KOPT-K1 (cell line): Measurements from ENCODE around the gene TTYH1.

Source experiments
- H3K27ac ChIP-seq: fragments of 200-600 bp; sonication (generic); 2 replicates; pipeline ENCODE4 v1.5.1; 2016; ENCODE audit warnings: antibody characterized with exemption, mild to moderate bottlenecking, low read depth, low read length; ENCODE audit not compliant: poor library complexity, severe bottlenecking
- H3K36me3 ChIP-seq: fragments of 200-600 bp; sonication (generic); 2 replicates; pipeline ENCODE4 v1.5.1; 2017; ENCODE audit warnings: antibody characterized with exemption, mild to moderate bottlenecking, low read length, moderate library complexity; ENCODE audit not compliant: insufficient read depth
- H3K9me3 ChIP-seq: fragments of 200-600 bp; sonication (generic); 2 replicates; pipeline ENCODE4 v1.5.1; 2017; ENCODE audit warnings: antibody characterized with exemption, low read length, mild to moderate bottlenecking; ENCODE audit not compliant: insufficient read depth, poor library complexity, severe bottlenecking

TTYH1 gene

GRCh38 chr19:54425382-54425723 is 10.1 kb downstream of the TTYH1 start:
- H3K9me3 ChIP-seq: no peaks in the 10 kb centered on the region
- no peaks in the 10 kb centered on the region for H3K36me3 ChIP-seq
- no peak overlapping the region for H3K27ac ChIP-seq

- Histone ChIP-seq H3K36me3 (no peaks in the 10 kb centered on the region), H3K27ac (no peak overlapping the region), H3K9me3 (no peaks in the 10 kb centered on the region)
These were observed 11.1 kb downstream of the TTYH1 start for GRCh38 chr19:54426291-54426931.

- Histone ChIP-seq H3K27ac (no peak overlapping the region), H3K9me3 (no peaks in the 10 kb centered on the region), H3K36me3 (no peaks in the 10 kb centered on the region)
These were observed 12.3 kb downstream of the TTYH1 start for GRCh38 chr19:54427586-54427985.

- no peaks in the 10 kb centered on the region for H3K36me3 ChIP-seq
- no peak overlapping the region for H3K27ac ChIP-seq
- H3K9me3 ChIP-seq: no peaks in the 10 kb centered on the region
These were observed 13.3 kb downstream of the TTYH1 start for GRCh38 chr19:54428323-54429175.

- Histone ChIP-seq H3K27ac (no peak overlapping the region), H3K36me3 (no peaks in the 10 kb centered on the region), H3K9me3 (no peaks in the 10 kb centered on the region)
These were observed 13.9 kb downstream of the TTYH1 start for GRCh38 chr19:54429176-54429495.

- no peaks in the 10 kb centered on the region for H3K9me3 ChIP-seq
- peaks cover 4% of the 10 kb centered on the region; the same call in 1 of the 2 replicates for H3K36me3 ChIP-seq
- no peak overlapping the region for H3K27ac ChIP-seq
These were observed 14.4 kb downstream of the TTYH1 start for GRCh38 chr19:54429545-54430227.

GRCh38 chr19:54430306-54431254 is 15.3 kb downstream of the TTYH1 start:
- Histone ChIP-seq H3K36me3 (peaks cover 6% of the 10 kb centered on the region; the same call in 1 of the 2 replicates), H3K27ac (no peak overlapping the region), H3K9me3 (no peaks in the 10 kb centered on the region)

- Histone ChIP-seq H3K27ac (no peak overlapping the region), H3K36me3 (peaks cover 6% of the 10 kb centered on the region; the same call in 1 of the 2 replicates), H3K9me3 (no peaks in the 10 kb centered on the region)
These were observed 16.1 kb downstream of the TTYH1 start for GRCh38 chr19:54431255-54431838.

- Histone ChIP-seq H3K9me3 (no peaks in the 10 kb centered on the region), H3K27ac (no peak overlapping the region), H3K36me3 (peaks cover 6% of the 10 kb centered on the region; the same call in 1 of the 2 replicates)
These were observed 17.0 kb downstream of the TTYH1 start for GRCh38 chr19:54432144-54432738.

GRCh38 chr19:54433697-54434096 is 18.4 kb downstream of the TTYH1 start:
- Histone ChIP-seq H3K36me3 (peaks cover 6% of the 10 kb centered on the region; the same call in 1 of the 2 replicates), H3K9me3 (no peaks in the 10 kb centered on the region), H3K27ac (no peak overlapping the region)

GRCh38 chr19:54434112-54434872 is 19.0 kb downstream of the TTYH1 start:
- H3K36me3 ChIP-seq: peaks cover 11% of the 10 kb centered on the region; the same call in 1 of the 2 replicates
- no peaks in the 10 kb centered on the region for H3K9me3 ChIP-seq
- no peak overlapping the region for H3K27ac ChIP-seq

GRCh38 chr19:54434873-54435214 is 19.6 kb downstream of the TTYH1 start:
- H3K27ac ChIP-seq: no peak overlapping the region

GRCh38 chr19:54435551-54436016 is 20.3 kb downstream of the TTYH1 start:
- H3K36me3 ChIP-seq: peaks cover 11% of the 10 kb centered on the region; the same call in 1 of the 2 replicates
- H3K27ac ChIP-seq: no peak overlapping the region
- no peaks in the 10 kb centered on the region for H3K9me3 ChIP-seq

More at GRCh38 chr19:54434873-54435214, 19.6 kb downstream of the TTYH1 start:
- peaks cover 11% of the 10 kb centered on the region; the same call in 1 of the 2 replicates for H3K36me3 ChIP-seq
- H3K9me3 ChIP-seq: no peaks in the 10 kb centered on the region
